NCI-H226 (cell line): ENCODE data around the gene CHDH.
A peak's percentile ranks its signal among the peaks of the same experiment; 100 is the strongest.

ENCODE experiments used
- DNase-seq: peaks from one replicate; pipeline ENCODE4 v3.0.0-alpha.2; 2015

Gene CHDH, protein sequence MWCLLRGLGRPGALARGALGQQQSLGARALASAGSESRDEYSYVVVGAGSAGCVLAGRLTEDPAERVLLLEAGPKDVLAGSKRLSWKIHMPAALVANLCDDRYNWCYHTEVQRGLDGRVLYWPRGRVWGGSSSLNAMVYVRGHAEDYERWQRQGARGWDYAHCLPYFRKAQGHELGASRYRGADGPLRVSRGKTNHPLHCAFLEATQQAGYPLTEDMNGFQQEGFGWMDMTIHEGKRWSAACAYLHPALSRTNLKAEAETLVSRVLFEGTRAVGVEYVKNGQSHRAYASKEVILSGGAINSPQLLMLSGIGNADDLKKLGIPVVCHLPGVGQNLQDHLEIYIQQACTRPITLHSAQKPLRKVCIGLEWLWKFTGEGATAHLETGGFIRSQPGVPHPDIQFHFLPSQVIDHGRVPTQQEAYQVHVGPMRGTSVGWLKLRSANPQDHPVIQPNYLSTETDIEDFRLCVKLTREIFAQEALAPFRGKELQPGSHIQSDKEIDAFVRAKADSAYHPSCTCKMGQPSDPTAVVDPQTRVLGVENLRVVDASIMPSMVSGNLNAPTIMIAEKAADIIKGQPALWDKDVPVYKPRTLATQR

DNA sequence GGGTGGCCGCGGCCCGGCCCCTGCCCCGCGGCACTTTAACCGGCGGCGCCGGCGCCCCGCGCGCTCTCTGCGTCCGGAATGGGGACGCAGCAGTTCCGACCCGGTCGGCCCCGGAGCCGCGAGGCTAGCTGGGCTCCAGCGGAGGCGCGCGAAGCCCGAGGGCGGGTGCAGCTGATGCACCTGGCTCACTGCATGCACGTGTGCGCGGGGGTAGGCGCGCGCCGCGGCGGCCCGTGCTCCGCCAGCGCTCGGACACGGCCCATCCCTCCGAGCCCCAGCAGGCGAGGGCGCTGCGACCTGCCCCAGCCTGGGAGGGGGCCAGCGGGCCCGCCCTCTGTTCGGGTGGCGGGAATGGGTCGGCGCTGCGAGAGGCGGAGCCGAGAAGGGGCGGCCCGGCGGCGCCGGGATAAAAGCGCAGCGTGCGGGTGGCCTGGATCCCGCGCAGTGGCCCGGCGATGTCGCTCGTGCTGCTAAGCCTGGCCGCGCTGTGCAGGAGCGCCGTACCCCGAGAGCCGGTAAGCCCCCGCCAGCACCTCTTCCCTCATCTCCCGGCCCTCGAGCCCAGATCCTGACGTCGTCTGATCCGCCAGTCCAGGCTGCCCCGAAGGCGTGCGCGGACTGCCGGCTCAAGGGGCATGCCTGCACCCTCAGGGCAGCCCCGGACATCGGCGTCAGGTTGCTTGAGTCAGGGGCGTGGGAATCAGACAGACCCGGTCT lies at the start of gene CHDH, which contains the start of gene IL17RB:
Gene CHDH, minus strand, starts transcription at position 286 of the 717 bp plus-strand sequence. CDS start 22,411 bp downstream, outside the sequence.
Gene IL17RB, plus strand, starts transcription at position 435 of the 717 bp plus-strand sequence. Its CDS starts 21 bp downstream, at position 456.
- no peak for DNase-seq

DNA sequence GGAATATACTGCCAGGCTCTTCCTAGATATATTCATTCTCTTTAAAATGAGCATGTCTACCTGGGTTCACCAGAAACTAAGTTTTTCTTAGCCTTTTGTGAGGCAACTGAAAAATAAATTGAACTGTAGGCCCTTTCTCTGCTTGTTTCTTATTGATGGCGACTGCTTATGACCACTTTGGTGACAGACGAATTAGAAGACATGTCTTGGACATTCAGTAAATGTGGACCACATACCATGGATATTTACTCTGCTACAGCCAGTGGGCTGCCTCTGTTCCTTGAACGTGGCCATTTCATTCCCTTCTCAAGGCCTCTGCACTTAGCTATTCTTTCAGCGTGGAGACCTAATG lies 46.0 kb upstream of the CHDH start:
- no peak for DNase-seq

DNA sequence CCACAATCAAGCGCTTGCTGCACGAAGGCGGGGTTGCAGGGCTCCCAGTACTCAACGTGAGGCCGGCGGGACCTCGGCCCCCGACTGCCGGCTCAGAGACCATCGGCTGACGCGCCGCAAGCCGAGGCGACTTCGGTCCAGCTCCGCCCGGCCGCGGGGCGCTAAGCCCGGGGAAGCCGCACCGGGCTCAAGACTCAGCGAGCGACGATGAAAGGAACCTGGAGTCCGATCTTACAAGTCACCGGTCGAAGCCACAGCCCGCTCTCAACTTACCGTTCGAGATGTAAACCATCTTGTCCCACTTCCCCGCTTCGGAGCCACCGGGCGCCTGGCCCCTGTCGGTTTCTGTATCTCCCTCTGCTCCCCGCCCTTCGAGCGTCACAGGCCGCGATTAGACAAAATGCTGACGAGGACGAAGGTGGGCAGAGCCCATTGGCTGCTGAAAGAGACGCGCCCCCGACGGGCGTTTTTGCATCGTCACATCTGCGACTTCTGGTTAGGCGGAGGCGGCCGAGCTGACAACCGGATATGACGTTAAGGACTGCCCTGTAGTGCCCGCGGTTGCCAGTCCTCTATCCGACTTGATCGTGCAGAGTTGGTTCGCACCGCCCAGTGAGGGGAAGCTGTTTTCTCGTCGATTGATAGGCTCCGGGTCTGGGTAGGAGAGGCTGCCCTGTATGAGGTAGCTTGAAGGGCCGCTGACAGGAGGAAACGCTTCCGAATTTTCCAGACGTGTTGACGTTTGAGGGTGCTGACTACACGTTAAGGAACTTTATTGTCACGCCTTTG lies 45.5 kb upstream of the CHDH start, which contains the start of gene SELENOK:
Gene SELENOK, minus strand, starts transcription at position 363 of the 789 bp plus-strand sequence.
- peak; percentile 100 for DNase-seq

DNA sequence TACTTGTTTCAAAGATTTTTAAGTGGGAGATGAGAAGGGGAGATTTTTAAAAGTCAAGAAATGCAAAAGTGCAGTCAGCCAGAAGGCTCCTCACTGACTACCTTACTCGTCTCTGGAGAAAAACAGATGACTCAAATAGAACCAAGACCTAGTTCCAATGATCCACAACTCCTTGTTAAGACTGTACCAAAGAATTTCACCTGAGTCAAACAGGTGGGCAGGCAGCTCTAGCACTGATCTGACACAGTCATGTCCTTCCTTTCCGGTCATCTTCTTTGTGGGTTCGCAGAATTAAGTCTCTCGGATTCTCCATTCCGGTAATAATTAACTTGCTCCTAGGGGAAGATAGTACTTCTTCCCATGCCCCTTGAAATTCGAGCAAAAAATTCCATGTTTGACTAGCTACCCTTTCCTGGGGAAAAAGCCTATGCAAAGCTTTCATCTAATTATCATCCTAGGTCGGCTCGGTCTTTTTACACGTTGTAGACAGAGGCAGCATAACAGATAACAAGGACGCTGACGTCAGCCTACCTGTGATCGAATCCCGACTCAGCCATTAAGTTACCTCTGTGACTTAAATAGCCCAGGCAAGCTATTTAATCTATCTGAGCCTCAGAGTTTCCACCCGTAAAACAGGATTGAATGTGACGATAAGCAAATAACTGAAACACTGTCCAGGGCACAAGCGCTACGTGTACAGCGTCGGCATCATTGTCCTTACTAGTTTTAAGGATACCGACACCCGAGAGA lies 44.7 kb upstream of the CHDH start:
- no peak for DNase-seq

DNA sequence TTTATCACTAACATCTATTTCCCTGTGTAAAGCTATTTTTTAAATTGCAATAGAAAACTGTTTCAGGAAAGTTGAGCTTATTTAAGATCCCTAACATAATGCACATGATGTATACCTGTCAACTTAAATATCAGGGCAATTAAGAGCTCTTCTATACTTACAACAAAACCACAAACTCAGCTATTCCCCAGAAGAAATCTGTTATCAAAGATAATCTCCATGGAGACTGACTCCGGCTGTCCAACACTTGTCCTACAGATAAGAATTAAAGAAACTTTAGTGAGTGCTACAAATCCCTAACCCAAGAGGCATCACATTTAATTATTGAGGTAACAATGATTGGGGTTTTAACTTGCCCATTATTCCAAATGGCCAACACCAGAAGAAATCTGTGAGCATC lies 42.0 kb upstream of the CHDH start:
- no peak for DNase-seq

DNA sequence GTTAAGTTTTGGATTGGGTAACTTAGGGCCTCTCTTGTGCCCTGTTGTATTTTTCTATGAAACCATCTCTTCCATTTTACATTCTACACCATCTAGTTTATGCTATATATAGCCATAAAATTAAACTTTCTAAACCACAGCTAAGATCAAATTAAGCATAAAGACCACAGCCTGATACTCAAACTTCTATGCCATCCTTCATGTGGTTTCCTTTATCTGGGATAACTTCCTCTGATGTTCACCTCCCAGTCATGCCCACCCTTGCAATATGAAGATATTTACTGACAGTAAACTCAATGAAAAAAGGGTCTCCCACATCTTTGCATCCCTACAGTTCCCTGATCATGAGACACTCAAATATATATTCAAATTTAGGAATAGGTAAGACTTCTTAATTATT lies 41.2 kb upstream of the CHDH start:
- DNase-seq = no peak

DNA sequence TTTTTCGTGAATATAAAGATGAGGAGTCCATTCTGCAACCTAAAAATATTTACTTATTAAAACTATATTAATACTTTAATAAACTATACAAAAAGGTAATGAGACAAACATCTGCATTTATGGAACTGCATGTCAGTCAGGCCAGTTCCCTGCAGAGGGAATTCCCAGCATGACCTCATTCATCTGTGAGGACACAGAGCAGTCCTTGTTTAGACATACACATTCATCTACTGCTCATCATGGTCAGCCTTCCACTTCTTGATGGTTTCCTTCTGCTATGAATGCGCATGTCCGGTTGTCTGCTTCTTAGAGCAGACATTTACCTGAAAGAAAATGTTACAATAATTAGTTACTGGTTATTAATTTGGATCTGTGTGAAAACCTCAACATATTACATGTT lies 39.0 kb upstream of the CHDH start:
- peak; percentile 11 for DNase-seq

DNA sequence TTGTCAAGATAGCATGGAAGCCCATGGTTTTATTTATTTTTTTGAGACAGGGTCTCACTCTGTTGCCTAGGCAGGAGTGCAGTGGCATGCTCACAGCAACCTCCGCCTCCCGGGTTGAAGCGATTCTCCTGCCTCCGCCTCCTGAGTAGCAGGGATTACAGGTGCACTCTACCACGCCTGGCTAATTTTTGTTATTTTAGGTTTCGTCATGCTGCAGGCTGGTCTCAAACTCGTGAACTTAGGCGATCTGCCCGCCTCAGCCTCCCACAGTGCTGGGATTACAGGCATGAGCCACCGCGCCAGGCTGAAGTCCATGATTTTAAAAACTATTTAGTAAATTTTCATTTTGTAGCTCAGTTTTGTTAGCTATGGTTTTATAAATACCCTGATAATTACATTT lies 38.4 kb upstream of the CHDH start:
- DNase-seq = no peak

DNA sequence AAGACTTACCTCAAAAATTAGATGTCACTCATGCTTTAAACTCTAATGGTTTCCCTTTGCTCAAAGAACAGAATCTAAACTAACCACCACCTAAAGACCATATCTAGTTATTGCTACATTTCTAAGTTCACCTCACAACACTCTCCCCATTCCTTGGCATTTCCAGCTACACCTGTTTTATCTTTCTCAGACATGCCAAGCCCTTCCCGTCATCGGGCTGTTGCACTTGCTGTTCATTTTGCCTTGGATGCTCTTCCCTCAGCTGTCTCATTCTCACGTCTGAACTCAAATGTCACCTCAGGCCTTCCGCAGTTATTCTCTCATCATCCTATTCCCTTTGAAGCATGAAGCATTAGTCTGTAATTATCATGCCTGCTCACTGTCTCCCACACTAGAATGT lies 36.8 kb upstream of the CHDH start:
- DNase-seq = no peak

DNA sequence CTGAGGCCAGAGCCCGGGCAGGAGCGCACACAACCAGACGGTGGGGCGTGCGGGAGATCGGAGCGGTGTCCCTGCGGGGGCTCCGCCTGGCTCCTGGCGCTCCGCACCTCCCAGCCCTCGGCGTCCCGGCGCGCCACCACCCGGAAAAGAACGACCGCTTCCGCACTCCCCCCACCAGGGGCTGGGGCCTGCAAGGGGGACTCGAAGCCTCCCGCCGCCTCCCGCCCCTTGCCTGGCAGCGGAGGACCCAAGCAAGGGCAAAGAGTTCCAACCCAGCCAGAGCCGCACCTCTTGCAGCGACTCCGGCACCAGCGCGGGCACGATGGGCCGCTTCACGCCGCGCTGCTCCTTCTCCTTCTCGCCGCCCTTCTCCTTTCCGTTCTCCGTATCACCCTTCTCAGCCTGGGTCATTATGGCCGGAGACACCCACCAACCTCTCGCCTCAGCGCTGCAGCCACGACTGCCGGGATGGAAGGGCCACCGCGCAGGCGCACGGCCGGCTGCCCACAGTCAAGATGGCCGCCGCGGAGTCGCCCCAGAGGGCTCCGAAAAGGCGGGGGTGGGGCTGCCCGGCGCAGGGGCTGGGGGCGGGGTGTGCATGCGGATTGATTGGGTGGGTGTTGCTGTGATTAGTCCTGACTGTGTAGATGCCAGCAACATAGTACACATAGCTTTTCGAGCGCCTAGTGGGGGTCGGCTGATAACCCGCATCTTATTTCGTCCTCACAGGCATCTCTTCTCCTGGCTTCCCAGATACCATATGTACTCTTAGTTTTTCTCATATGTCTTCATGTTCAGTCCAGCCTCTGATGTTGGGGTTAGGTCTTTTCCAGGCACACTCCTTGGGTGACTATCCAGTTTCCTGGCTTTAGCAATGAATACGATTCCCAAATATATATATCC lies 35.7 kb upstream of the CHDH start, which contains the start of gene ACTR8:
Gene ACTR8, minus strand, starts transcription at position 462 of the 903 bp plus-strand sequence. Its CDS starts 51 bp downstream, at position 411.
- DNase-seq = peak; percentile 66

DNA sequence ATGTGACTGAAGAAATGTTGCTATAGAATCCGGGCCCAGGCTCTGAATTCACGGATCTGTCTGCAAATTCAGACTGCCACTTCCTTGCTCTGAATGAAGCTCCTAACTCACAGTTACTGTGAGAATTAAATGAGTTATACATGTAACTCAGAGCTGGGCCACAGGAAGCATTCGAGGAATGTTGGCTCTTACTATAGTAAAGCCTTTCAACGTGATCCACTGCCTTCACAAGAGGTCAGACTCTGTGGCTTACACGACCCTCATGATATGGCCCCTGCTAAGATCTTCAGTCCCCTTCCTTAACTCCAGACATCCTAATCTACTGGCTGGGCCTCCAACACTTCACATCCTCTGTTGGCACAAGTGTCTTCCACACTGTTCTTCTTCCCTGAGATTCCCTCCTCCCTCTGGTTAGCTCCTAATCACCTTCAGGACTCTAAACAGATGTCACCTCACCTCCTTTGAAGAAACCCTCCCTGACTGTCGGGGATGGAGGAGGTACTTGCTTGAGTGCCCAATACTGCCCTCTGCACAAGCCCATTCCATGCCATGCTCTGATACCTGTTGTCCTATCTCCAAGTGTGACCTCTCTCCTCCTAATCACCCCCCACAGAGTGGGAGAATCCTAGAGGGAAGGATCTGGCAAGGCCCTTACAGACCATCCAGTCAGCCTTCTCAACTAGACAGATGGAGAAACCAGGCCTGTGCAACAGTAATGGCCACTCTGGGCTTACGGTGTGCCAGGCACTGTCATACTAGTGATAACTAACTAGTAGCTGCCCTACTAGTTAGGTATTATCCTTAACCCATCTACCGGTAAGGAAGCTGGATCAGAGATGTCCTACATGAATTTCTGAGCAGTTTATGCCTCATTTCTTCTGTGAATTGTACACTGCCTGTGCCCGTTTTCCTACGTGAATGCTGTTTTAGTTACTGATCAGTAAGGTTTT lies 34.5 kb upstream of the CHDH start:
- no peak for DNase-seq

DNA sequence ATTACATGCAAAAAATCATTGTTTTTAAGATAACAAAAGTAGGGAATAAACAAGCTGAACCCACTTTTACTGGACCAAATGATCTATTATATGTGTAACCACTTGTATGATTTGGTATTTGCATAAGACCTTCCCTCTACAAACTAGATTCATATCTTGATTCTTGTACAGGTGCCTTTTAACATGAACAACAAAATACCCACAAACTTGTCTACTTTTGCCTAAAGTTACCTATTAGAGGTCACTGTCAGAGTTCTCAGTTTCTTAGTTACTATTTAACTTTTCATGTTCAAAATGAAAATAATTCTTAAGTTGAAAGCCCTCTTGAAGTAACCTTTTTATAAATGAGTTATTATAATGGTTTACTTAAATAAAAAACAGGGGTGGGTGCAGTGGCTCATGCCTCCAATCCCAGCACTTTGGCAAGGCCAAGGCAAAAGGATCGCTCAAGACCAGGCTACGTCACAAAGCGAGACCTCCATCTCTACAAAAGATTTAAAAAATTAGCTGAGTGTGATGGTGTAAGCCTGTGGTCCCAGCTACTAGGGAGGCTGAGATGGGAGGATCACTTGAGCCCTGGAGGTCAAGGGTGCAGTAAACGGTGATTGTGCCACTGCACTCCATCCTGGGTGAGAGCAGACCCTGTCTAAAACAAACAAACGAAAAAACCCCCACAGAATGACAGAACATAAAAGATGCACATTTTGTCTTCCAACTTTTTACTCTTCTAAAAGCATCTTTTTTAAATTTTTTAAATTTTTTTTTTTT lies 19.7 kb upstream of the CHDH start:
- no peak for DNase-seq

DNA sequence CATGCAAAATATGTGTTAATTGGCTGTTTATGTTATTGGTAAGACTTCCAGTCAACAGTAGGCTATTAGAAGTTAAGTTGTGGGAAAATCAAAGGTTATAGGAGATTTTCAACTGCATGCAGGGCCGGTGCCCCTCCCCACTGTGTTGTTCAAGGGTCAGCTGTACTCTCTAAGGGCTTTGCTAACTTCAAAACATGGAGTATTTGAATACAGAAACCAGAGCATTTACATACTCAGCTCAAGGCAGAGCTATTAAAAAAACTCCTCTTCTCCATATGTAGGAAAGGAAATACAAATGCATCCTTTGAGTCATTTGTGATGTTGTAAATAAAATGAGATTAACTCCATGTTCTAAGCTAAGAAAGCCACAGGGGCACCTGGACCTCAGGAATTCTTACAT lies 16.9 kb upstream of the CHDH start:
- no peak for DNase-seq

DNA sequence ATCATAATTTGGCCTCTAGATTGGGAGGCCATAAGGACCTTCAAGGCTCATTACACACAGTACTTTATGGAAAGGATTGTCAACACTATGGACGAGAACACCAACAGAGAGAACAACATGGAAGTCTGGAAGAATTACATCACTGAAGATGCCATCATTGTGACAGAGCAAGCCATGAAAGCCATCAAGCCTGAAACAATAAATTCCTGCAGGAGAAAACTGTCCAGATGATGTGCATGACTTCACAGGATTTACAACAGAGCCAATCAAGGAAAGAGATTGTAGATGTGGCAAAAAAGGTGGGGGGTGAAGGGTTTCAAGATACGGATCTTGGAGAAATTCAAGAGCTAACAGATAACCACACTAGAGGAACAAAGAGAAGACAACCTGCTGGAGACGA lies 16.0 kb upstream of the CHDH start:
- no peak for DNase-seq

DNA sequence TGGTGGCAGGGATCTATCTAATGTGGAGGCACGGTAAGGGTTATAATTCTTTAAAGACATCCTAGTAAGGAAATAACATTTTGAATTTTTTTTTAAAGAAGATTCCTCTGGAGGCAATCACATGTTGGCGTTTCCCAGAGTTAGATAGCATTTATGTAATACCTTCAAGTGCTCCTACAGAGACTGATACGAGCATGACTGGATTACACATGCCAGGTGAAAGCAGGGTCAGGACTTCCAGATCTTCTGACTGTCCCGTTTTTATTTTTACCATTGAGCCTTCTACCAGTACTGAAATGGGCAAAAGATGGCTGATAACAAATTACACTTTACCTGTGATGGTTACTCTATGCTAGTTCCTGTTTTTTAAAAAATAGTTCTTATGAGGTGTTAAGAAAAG lies 14.0 kb upstream of the CHDH start:
- DNase-seq = no peak

DNA sequence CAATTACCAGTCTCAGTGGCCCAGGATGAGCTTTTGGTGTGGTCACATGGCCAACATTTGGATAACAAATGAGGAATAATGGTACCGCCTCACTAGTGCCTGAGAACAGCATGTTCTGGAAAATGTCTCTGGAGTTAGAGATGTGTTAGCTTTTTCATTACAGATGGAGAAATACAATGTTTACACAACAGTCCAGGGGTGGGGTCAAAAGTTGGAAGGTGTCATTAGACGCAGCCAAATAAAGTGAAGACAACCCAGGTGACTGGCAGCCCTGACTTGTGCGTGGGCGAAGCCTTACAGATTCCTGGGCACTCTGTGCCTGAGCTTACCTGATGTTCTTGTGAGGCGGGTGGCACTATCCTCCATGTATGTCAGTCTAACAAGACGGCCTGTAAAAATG lies 13.0 kb upstream of the CHDH start:
- no peak for DNase-seq

DNA sequence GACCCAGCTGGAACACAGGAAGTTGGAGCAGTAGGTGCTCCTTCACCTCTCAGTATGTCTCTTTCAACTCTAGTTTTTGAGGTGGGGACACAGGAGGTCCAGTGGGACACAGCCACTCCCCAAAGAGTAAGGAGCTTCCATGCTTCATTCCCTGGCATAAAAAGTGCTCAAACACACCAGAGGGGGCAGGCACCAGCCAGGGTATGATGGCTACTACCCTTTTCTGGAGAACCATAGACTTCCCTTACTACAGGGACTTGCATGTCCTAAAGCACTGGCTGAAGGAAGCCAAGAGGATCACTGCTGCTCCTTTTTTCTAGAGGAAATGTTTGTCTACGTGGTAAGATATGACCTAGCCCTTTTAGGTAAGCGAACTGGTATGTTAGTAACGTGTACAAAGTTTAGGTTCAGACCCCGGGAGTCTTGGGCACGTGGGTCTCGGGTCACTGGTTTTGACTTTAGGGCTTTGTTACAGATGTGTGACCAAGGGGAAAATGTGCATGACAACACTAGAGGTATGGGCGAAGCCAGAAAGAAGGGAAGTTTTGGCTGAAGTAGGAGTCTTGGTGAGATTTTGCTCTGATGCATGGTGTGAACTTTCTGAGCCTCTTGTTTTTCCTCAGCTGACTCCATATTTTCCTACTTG lies 12.0 kb upstream of the CHDH start:
- no peak for DNase-seq

DNA sequence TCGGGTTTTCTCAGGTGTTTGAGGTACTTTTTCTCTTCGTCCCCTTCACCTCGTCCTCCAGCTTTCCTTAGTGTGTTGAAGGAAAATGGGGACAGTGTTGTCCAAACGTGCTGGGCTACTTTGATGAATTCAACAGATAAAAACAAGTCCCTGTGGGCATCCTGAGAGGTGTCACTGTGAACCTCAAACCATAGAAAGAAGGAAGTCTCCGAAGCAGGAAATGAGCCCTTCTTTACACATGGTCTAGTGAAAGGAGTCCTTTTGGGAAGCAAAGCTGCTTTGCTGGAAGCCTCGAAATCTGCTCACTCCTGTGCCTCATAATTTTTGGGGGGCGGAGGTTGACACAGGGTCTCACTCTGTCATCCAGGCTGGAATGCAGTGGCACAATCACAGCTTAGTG lies 10.7 kb upstream of the CHDH start:
- no peak for DNase-seq
